Fibroblast of lung (primary cell): ENCODE results near the gene FAM221B. TPM values are rescaled to one million over a fixed set of nuclear protein-coding genes. Genes with fewer than 3 reads are reported as not detected.

ENCODE experiments used
- DNase-seq, 2 donors: peaks; one replicate each; pipeline versions ENCODE4 v3.0.0 to v3.0.0-alpha.2; 2010; ENCODE audit warnings: low read depth in 2 of 2
- H2AFZ ChIP-seq: 2 replicates; pipeline ENCODE4 v1.5.1; 2012; ENCODE audit warnings: low read length, control low read depth, inconsistent platforms
- H3K27ac ChIP-seq: 2 replicates; pipeline ENCODE4 v1.5.1; 2011; ENCODE audit warnings: low read length, control low read depth; ENCODE audit not compliant: insufficient read depth
- H3K27me3 ChIP-seq: 2 replicates; pipeline ENCODE4 v1.5.1; 2011; ENCODE audit warnings: mild to moderate bottlenecking, low read length; ENCODE audit not compliant: control insufficient read depth, insufficient read depth
- H3K36me3 ChIP-seq: 2 replicates; pipeline ENCODE4 v1.5.1; 2011; ENCODE audit warnings: low read length; ENCODE audit not compliant: control insufficient read depth, insufficient read depth
- H3K4me1 ChIP-seq: 2 replicates; pipeline ENCODE4 v1.5.1; 2011; ENCODE audit warnings: low read length; ENCODE audit not compliant: control insufficient read depth, insufficient read depth; ENCODE audit errors: extremely low read depth
- H3K4me2 ChIP-seq: 2 replicates; pipeline ENCODE4 v1.5.1; 2011; ENCODE audit warnings: low read length, control low read depth; ENCODE audit not compliant: insufficient read depth; ENCODE audit errors: extremely low read depth
- H3K4me3 ChIP-seq, 4 experiments: fragments of 200-600 bp in 1 of 4; sonication (generic) in 1 of 4; replicated peaks in 1 of 4; 2 replicates each; pipeline ENCODE4 v1.5.1; 2011 to 2016; ENCODE audit warnings: low read length in 4 of 4, low read depth in 3 of 4, mild to moderate bottlenecking in 3 of 4, control low read depth in 2 of 4, inconsistent platforms in 1 of 4, mixed read lengths in 1 of 4; ENCODE audit not compliant: insufficient read depth in 1 of 4; ENCODE audit errors: control extremely low read depth in 1 of 4
- H3K79me2 ChIP-seq: 2 replicates; pipeline ENCODE4 v1.5.1; 2012; ENCODE audit warnings: mild to moderate bottlenecking, low read length, inconsistent platforms; ENCODE audit not compliant: control insufficient read depth, insufficient read depth
- H3K9ac ChIP-seq: 2 replicates; pipeline ENCODE4 v1.5.1; 2011; ENCODE audit warnings: mild to moderate bottlenecking, low read length, control low read depth; ENCODE audit not compliant: insufficient read depth
- H3K9me3 ChIP-seq: 2 replicates; pipeline ENCODE4 v1.5.1; 2012; ENCODE audit warnings: low read depth, low read length; ENCODE audit not compliant: control insufficient read depth, insufficient read depth
- H4K20me1 ChIP-seq: 2 replicates; pipeline ENCODE4 v1.5.1; 2011; ENCODE audit warnings: low read length; ENCODE audit not compliant: control insufficient read depth, insufficient read depth; ENCODE audit errors: extremely low read depth
- EZH2 ChIP-seq: IDR thresholded peaks from 2 replicates; pipeline ENCODE4 v1.5.1; 2012; ENCODE audit warnings: low read length, control low read depth, mild to moderate bottlenecking; ENCODE audit errors: missing control alignments
- polyA plus RNA-seq, 2 donors: library from polyadenylated mRNA; depleted of rRNA in 1 of 2; stranded (reverse) in 1 of 2; unstranded in 1 of 2; fragments of >200 nt; gene quantifications; 2 replicates each; pipeline ENCODE4 v1.2.1, GENCODE V29; 2011 to 2012; ENCODE audit warnings: missing spikeins in 1 of 2
- total RNA-seq: library from RNA; depleted of rRNA; stranded (reverse); fragments of >200 nt; gene quantifications from 2 replicates; pipeline ENCODE4 v1.2.1, GENCODE V29; 2014
- TF ChIP-seq, protein P1 (sequence below), 2 donors: IDR thresholded peaks in 1 of 2; conservative IDR thresholded peaks in 1 of 2; 1 replicate in 1 of 2; 2 replicates in 1 of 2; pipeline ENCODE4 v1.5.1; 2011 to 2012; ENCODE audit warnings: low read length in 2 of 2, control low read depth in 1 of 2, inconsistent platforms in 1 of 2, low read depth in 1 of 2, mild to moderate bottlenecking in 1 of 2

FAM221B gene
- total and polyA plus RNA-seq, 2 donors (not counting 1 experiment from before 2014, with no cell fraction given) = not detected

- Histone ChIP-seq H3K9me3 (no peaks in the 10 kb centered on the region), H3K79me2 (no peaks in the 10 kb centered on the region), H4K20me1 (no peaks in the 10 kb centered on the region), H3K4me1 (no peaks in the 10 kb centered on the region), H3K4me3 (no peak overlapping the region), H3K4me2 (no peak overlapping the region), H3K36me3 (no peaks in the 10 kb centered on the region), H3K9ac (no peak overlapping the region), H3K27me3 (no peaks in the 10 kb centered on the region), H2AFZ (no peak overlapping the region), H3K27ac (no peak overlapping the region)
- DNase-seq = no peak
- TF ChIP-seq EZH2 = no peak
- TF ChIP-seq, protein P1, sequence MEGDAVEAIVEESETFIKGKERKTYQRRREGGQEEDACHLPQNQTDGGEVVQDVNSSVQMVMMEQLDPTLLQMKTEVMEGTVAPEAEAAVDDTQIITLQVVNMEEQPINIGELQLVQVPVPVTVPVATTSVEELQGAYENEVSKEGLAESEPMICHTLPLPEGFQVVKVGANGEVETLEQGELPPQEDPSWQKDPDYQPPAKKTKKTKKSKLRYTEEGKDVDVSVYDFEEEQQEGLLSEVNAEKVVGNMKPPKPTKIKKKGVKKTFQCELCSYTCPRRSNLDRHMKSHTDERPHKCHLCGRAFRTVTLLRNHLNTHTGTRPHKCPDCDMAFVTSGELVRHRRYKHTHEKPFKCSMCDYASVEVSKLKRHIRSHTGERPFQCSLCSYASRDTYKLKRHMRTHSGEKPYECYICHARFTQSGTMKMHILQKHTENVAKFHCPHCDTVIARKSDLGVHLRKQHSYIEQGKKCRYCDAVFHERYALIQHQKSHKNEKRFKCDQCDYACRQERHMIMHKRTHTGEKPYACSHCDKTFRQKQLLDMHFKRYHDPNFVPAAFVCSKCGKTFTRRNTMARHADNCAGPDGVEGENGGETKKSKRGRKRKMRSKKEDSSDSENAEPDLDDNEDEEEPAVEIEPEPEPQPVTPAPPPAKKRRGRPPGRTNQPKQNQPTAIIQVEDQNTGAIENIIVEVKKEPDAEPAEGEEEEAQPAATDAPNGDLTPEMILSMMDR (conservative IDR thresholded peaks at IDR 0.05 in 1 of 2, IDR thresholded peaks at IDR 0.05 in 1 of 2; ENCODE audit: low read depth in 1 of 2, low read length in 2 of 2) = no peak
Observed at GRCh38 chr9:35834260-35835215, 6.0 kb upstream of the FAM221B start.

DNA sequence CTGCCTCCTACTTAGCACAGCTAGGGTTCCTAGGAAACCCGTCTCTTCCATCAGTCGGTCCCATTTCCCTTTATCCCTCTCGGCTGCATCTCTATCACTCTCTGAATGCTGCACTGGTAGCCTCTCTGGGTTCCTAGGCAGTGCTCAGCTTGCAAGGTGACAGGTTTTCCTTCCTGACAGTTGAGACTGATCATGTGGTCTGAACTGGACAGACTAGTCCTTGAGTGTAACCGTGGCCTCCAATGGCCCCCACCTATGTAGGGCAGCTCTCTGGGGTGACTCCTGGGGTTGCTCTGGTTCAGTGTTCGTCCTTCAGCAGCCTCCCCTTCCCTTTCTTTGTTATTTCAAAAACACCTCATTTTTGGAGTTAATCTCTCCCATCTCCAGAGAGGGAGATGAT is 4.3 kb upstream of the FAM221B start:
- no peak overlapping the region for H3K9ac ChIP-seq
- DNase-seq = no peak
- TF ChIP-seq, protein P1 (conservative IDR thresholded peaks at IDR 0.05 in 1 of 2, IDR thresholded peaks at IDR 0.05 in 1 of 2; ENCODE audit: low read depth in 1 of 2, low read length in 2 of 2) = no peak
- no peak for TF ChIP-seq EZH2
- H2AFZ ChIP-seq = no peak overlapping the region
- H3K4me1 ChIP-seq = no peaks in the 10 kb centered on the region
- H3K36me3 ChIP-seq = no peaks in the 10 kb centered on the region
- no peaks in the 10 kb centered on the region for H3K27me3 ChIP-seq
- H4K20me1 ChIP-seq = no peaks in the 10 kb centered on the region
- no peak overlapping the region for H3K4me2 ChIP-seq
- no peaks in the 10 kb centered on the region for H3K9me3 ChIP-seq
- no peaks in the 10 kb centered on the region for H3K79me2 ChIP-seq
- H3K27ac ChIP-seq = no peak overlapping the region
- no peak overlapping the region for H3K4me3 ChIP-seq

DNA sequence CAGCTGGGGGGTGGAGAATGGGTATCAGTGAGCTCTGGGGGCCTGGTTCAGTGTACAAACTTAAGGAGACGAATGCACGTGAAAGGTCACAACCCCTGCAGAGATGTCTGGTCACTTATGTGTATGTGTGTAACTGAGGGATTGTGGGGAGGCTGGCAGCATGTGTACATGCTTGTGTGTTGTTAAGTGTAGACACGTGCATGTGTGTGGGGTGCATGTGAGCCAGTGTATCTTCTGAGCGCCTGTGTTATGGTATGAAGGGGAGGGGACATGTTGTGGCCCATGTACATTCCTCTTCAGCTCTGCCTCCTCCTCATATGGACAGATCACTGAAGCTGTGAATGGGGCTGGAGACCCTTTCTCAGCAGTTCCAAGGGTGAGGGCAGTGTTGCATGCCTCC is 2.5 kb upstream of the FAM221B start:
- Histone ChIP-seq H3K4me2 (no peak overlapping the region), H3K4me1 (peaks cover 5% of the 10 kb centered on the region), H3K27ac (no peak overlapping the region), H3K9ac (no peak overlapping the region), H3K4me3 (peak overlapping the region in 1 of 4 experiments; percentile 22), H3K79me2 (no peaks in the 10 kb centered on the region), H2AFZ (no peak overlapping the region), H3K9me3 (no peaks in the 10 kb centered on the region), H3K27me3 (no peaks in the 10 kb centered on the region), H4K20me1 (no peaks in the 10 kb centered on the region), H3K36me3 (no peaks in the 10 kb centered on the region)
- TF ChIP-seq, protein P1 (conservative IDR thresholded peaks at IDR 0.05 in 1 of 2, IDR thresholded peaks at IDR 0.05 in 1 of 2; ENCODE audit: low read depth in 1 of 2, low read length in 2 of 2) = no peak
- no peak for TF ChIP-seq EZH2
- DNase-seq = no peak
